ENCODE data around the gene SERINC5.

Gene SERINC5

DNA sequence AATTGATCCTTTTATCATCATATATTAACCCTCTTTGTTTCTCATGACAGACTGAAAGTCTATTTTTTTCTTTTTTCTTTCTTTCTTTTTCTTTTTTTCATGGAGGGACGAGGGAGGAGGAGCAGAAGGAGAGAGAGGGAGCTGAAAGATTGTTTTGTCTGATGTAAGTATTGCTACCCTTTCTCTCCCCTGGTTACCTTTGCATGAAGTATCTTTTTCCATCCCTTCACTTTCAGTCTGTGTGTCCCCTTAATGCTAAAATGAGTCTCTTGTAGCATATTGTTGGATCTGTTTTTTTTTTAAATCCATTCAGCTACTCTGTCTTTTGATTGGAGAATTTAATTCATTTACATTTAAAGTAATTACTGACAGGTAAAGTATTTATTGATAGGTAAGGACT is 27.5 kb upstream of the SERINC5 start:
- ATAC-seq, result no peak
- TF ChIP-seq ARNTL (CRISPR knock-in tag; IDR thresholded peaks at IDR 0.05; ENCODE audit: borderline replicate concordance, low read depth), result no peak
- TF ChIP-seq, protein P1, sequence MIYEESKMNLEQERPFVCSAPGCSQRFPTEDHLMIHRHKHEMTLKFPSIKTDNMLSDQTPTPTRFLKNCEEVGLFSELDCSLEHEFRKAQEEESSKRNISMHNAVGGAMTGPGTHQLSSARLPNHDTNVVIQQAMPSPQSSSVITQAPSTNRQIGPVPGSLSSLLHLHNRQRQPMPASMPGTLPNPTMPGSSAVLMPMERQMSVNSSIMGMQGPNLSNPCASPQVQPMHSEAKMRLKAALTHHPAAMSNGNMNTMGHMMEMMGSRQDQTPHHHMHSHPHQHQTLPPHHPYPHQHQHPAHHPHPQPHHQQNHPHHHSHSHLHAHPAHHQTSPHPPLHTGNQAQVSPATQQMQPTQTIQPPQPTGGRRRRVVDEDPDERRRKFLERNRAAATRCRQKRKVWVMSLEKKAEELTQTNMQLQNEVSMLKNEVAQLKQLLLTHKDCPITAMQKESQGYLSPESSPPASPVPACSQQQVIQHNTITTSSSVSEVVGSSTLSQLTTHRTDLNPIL (CRISPR knock-in tag; IDR thresholded peaks at IDR 0.05; ENCODE audit: low read depth), result no peak
- no peak for TF ChIP-seq ZNF8 (CRISPR knock-in tag; IDR thresholded peaks at IDR 0.05)
- TF ChIP-seq ZFP3 (CRISPR knock-in tag; IDR thresholded peaks at IDR 0.05), result no peak
- no peak for TF ChIP-seq TSHZ2 (CRISPR knock-in tag; IDR thresholded peaks at IDR 0.05)
- no peak for TF ChIP-seq CSDC2 (CRISPR knock-in tag; IDR thresholded peaks at IDR 0.05)
- no peak for TF ChIP-seq ZC3H10 (CRISPR knock-in tag; IDR thresholded peaks at IDR 0.05)
- no peak for TF ChIP-seq PPARA (CRISPR knock-in tag; IDR thresholded peaks at IDR 0.05; ENCODE audit: borderline replicate concordance)
- no peak for TF ChIP-seq TOX (CRISPR knock-in tag; IDR thresholded peaks at IDR 0.05; ENCODE audit: borderline replicate concordance)
- TF ChIP-seq SNAI2 (CRISPR knock-in tag; IDR thresholded peaks at IDR 0.05), result no peak
- no peak for TF ChIP-seq ZNF565 (CRISPR knock-in tag; conservative IDR thresholded peaks at IDR 0.05; ENCODE audit: low read depth)
- TF ChIP-seq, protein P2, sequence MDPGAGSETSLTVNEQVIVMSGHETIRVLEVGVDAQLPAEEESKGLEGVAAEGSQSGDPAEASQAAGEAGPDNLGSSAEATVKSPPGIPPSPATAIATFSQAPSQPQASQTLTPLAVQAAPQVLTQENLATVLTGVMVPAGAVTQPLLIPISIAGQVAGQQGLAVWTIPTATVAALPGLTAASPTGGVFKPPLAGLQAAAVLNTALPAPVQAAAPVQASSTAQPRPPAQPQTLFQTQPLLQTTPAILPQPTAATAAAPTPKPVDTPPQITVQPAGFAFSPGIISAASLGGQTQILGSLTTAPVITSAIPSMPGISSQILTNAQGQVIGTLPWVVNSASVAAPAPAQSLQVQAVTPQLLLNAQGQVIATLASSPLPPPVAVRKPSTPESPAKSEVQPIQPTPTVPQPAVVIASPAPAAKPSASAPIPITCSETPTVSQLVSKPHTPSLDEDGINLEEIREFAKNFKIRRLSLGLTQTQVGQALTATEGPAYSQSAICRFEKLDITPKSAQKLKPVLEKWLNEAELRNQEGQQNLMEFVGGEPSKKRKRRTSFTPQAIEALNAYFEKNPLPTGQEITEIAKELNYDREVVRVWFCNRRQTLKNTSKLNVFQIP (CRISPR knock-in tag; IDR thresholded peaks at IDR 0.05; ENCODE audit: borderline replicate concordance, low read depth), result no peak
- no peak for TF ChIP-seq ISL1 (CRISPR knock-in tag; IDR thresholded peaks at IDR 0.05)
- TF ChIP-seq ZFP30 (CRISPR knock-in tag; IDR thresholded peaks at IDR 0.05), result no peak
- TF ChIP-seq RARB (CRISPR knock-in tag; IDR thresholded peaks at IDR 0.05), result no peak
- TF ChIP-seq CSRNP3 (CRISPR knock-in tag; IDR thresholded peaks at IDR 0.05), result no peak
- no peak for TF ChIP-seq OSR1 (CRISPR knock-in tag; IDR thresholded peaks at IDR 0.05)

DNA sequence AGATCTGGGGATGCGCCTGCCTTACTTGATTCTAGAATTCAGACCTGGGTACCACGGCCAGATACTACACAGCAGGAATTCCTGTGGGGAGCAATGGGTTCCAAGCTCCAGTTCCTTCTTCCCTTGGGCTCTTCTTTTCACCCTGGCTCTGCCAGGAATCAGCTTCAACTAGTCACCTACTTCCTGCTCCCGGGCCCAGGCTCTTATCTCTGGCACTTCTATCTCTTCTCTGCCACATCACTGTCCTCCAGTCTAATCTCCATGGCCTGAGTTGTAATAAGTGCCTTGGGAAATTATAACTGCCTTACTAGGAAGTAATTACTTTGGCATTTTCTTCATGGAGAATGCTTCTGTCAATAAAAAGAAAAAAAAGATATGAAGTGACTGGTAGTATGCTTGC is 26.2 kb upstream of the SERINC5 start:
- TF ChIP-seq, protein P1 (CRISPR knock-in tag; IDR thresholded peaks at IDR 0.05; ENCODE audit: low read depth), result no peak
- TF ChIP-seq ZNF8 (CRISPR knock-in tag; IDR thresholded peaks at IDR 0.05), result no peak
- TF ChIP-seq RARB (CRISPR knock-in tag; IDR thresholded peaks at IDR 0.05), result no peak
- no peak for TF ChIP-seq TCF4 (CRISPR knock-in tag; IDR thresholded peaks at IDR 0.05; ENCODE audit: borderline replicate concordance)
- ATAC-seq, result no peak

DNA sequence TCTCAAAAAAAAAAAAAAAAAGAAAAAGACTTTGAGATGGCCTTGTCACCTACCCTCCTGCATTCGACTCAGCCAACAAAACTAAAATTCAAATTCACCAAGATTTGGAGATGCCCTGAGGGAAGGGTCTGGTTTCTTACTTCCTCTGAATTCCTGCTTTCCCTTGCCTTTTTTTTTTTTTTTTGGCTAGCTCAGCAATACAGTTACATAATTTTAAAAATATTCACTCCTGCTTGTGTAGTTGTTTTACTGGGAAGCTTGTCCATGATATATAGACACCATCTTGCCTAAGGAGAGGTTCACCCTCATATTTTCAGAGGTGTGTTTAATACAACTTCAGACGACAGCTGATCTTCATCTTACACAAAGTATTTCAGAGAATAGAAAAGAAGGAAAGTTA is 21.3 kb upstream of the SERINC5 start:
- no peak for ATAC-seq
- TF ChIP-seq TOX (CRISPR knock-in tag; IDR thresholded peaks at IDR 0.05; ENCODE audit: borderline replicate concordance), result no peak
- TF ChIP-seq, protein P1 (CRISPR knock-in tag; IDR thresholded peaks at IDR 0.05; ENCODE audit: low read depth), result no peak
- TF ChIP-seq ZC3H10 (CRISPR knock-in tag; IDR thresholded peaks at IDR 0.05), result no peak
- no peak for TF ChIP-seq ZNF70 (CRISPR knock-in tag; IDR thresholded peaks at IDR 0.05)
- TF ChIP-seq TCF4 (CRISPR knock-in tag; IDR thresholded peaks at IDR 0.05; ENCODE audit: borderline replicate concordance), result no peak
- no peak for TF ChIP-seq SNAI2 (CRISPR knock-in tag; IDR thresholded peaks at IDR 0.05)
- TF ChIP-seq RARB (CRISPR knock-in tag; IDR thresholded peaks at IDR 0.05), result no peak

All from SK-N-SH treated with all-trans-retinoic acid at 6 μM for 48 hours (cell line).